Measurements from ENCODE around the gene PLAU.
A peak's percentile ranks its signal among the peaks of the same experiment; 100 is the strongest.
"Not testable (repeated sequence)": the region's sequence is repeated elsewhere in the genome, so short reads cannot be mapped to it uniquely, and the experiment has no call there.

The PLAU gene

DNA sequence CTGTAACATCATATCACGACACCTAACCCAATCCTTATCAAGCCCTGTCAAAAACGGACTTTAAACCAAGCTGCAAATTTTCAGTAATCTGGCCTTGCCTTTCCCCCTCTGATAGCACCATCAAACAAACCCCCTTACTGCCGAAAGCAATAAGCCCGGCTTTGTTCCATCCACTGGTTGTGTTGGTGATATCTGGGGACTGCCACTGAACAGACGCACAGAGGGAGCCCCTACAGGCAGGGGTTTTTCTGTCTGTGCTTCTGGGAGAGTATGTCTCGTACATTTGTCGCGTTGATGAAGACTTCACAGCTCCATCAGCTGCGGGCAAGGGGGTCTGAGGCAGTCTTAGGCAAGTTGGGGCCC, 550 bp upstream of the PLAU start:
- peaks cover 51% of the 10 kb centered on the region for H3K36me3 Mint-ChIP-seq (ENCODE audit: low read depth)
- intact Hi-C loops (cut with micrococcal nuclease): no loop called here
- H3K9me3 Mint-ChIP-seq: no peaks in the 10 kb centered on the region
- H3K4me1 Mint-ChIP-seq (ENCODE audit: low read depth): peaks cover 79% of the 10 kb centered on the region
- H3K27me3 Mint-ChIP-seq: no peaks in the 10 kb centered on the region
- peak overlapping the region; percentile 93 for H3K4me3 Mint-ChIP-seq
- peak overlapping the region; percentile 93 for H3K27ac Mint-ChIP-seq

DNA sequence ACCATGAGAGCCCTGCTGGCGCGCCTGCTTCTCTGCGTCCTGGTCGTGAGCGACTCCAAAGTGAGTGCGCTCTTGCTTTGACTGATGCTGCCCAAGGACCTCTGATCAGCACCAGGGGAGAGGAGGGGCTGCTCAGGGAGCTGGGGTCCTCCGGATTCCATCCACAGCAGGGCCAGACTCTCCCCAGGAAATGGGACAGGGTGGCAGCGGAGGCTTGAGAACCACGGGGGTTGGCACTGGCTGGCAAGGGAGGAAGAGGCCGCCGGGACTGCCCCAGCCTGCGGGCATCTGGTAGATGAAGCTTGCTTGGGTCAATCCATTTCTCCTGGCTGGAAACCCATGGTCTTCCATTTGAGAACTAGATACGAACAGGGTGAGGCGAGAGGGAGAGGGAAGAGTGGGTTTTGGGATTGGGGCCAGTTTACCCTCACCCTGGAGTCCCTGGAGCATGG, 647 bp downstream of the PLAU start:
- Mint-ChIP-seq H3K9me3 (no peaks in the 10 kb centered on the region), H3K27me3 (no peaks in the 10 kb centered on the region), H3K4me1 (ENCODE audit: low read depth) (peaks cover 79% of the 10 kb centered on the region), H3K27ac (peak overlapping the region; percentile 93), H3K36me3 (ENCODE audit: low read depth) (peaks cover 63% of the 10 kb centered on the region), H3K4me3 (peak overlapping the region; percentile 93)
- intact Hi-C loops (cut with micrococcal nuclease): loop anchor here (1.0 kb wide), 1 partner anchor 23 kb away; no protein-coding TSS in a partner anchor

DNA sequence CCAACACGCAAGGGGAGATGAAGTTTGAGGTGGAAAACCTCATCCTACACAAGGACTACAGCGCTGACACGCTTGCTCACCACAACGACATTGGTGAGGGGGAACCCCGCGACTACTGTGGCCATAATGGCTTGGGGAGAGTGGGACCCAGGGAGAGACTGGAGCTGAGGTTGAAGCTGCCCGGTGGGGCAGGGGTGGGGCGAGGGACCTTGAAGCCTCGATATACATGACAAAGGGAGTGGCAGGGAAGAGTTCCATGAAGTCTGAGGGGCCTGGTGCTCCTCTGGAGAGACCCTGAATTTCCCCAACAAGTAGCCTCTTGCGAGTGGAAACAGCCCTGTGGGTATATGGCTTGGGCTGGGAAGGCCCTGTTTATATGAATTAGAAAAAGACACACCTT, 3.1 kb downstream of the PLAU start:
- Mint-ChIP-seq H3K4me1 (ENCODE audit: low read depth) (peaks cover 65% of the 10 kb centered on the region), H3K36me3 (ENCODE audit: low read depth) (peaks cover 81% of the 10 kb centered on the region), H3K4me3 (peak overlapping the region; percentile 93), H3K27me3 (no peaks in the 10 kb centered on the region), H3K27ac (peak overlapping the region; percentile 93), H3K9me3 (peaks cover 14% of the 10 kb centered on the region)
- intact Hi-C loops (cut with micrococcal nuclease): no loop called here

DNA sequence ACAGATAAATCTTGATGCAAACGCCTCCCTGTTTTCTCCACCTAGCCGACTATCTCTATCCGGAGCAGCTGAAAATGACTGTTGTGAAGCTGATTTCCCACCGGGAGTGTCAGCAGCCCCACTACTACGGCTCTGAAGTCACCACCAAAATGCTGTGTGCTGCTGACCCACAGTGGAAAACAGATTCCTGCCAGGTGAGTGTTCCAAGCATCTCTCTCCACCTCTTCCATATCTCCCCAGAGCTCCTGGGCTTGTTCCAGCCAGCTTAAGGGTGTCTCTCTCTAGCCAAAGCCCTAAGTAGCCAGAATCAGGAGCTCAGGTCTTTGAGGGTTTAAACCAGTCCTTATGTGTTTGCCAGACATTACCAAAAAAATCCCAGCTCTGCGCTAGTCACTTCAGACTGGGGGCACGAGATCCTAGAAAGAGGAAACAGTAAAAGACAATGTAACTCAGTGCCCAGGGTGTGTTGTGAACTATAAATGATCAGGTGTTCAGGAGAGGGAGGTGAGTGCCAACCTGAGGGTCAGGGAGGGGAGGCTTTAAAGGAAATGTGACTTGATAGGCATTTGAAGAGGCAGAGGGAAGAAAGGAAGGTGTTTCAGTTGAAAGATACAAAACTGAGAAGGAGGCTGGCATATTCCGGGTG, 4.4 kb downstream of the PLAU start:
- intact Hi-C loops (cut with micrococcal nuclease): no loop called here
- H3K9me3 Mint-ChIP-seq: peaks cover 14% of the 10 kb centered on the region
- H3K27ac Mint-ChIP-seq: peak overlapping the region; percentile 93
- no peaks in the 10 kb centered on the region for H3K27me3 Mint-ChIP-seq
- H3K4me1 Mint-ChIP-seq (ENCODE audit: low read depth): peaks cover 63% of the 10 kb centered on the region
- peak overlapping the region; percentile 93 for H3K4me3 Mint-ChIP-seq
- H3K36me3 Mint-ChIP-seq (ENCODE audit: low read depth): peaks cover 78% of the 10 kb centered on the region

DNA sequence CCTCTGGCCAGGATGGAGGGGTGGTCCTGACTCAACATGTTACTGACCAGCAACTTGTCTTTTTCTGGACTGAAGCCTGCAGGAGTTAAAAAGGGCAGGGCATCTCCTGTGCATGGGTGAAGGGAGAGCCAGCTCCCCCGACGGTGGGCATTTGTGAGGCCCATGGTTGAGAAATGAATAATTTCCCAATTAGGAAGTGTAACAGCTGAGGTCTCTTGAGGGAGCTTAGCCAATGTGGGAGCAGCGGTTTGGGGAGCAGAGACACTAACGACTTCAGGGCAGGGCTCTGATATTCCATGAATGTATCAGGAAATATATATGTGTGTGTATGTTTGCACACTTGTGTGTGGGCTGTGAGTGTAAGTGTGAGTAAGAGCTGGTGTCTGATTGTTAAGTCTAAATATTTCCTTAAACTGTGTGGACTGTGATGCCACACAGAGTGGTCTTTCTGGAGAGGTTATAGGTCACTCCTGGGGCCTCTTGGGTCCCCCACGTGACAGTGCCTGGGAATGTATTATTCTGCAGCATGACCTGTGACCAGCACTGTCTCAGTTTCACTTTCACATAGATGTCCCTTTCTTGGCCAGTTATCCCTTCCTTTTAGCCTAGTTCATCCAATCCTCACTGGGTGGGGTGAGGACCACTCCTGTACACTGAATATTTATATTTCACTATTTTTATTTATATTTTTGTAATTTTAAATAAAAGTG, 6.0 kb downstream of the PLAU start:
- H3K27ac Mint-ChIP-seq: peak overlapping the region; percentile 93
- intact Hi-C loops (cut with micrococcal nuclease): no loop called here
- no peaks in the 10 kb centered on the region for H3K27me3 Mint-ChIP-seq
- peaks cover 65% of the 10 kb centered on the region for H3K36me3 Mint-ChIP-seq (ENCODE audit: low read depth)
- H3K9me3 Mint-ChIP-seq: peaks cover 14% of the 10 kb centered on the region
- peaks cover 60% of the 10 kb centered on the region for H3K4me1 Mint-ChIP-seq (ENCODE audit: low read depth)
- peak overlapping the region; percentile 93 for H3K4me3 Mint-ChIP-seq

DNA sequence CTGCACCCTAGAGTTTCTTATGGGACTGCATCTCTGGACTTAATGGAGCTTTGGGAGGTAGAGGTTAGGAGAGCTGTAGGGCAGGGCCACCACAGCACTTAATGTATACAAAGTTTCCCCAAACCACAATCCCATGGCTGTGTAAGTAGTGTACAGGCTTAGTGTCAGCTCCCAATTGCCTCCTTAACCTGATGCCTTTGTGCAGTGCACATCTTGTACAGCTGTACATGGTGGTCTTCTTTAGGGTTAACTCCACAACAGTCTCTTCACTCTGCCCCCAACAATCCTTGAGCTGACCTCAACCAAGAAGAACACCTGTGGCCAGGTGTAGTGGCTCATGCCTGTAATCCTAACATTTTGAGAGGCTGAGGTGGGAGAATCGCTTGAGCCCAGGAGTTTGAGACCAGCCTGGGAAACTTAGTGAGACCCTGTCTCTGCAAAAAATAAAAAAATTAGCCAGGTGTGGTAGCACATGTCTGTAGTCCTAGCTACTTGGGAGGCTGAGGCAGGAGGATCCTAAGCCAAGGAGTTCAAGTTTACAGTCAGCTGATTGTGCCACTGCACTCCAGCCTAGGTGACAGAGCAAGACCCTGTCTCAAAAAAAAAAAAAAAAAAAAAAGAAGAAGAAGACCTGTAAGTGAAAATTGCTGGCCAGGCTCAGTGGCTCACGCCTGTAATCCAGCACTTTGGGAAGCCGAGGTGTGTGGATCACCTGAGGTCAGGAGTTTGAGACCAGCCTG, 6.8 kb downstream of the PLAU start:
- H3K4me1 Mint-ChIP-seq (ENCODE audit: low read depth): peaks cover 58% of the 10 kb centered on the region
- H3K9me3 Mint-ChIP-seq: peaks cover 14% of the 10 kb centered on the region

DNA sequence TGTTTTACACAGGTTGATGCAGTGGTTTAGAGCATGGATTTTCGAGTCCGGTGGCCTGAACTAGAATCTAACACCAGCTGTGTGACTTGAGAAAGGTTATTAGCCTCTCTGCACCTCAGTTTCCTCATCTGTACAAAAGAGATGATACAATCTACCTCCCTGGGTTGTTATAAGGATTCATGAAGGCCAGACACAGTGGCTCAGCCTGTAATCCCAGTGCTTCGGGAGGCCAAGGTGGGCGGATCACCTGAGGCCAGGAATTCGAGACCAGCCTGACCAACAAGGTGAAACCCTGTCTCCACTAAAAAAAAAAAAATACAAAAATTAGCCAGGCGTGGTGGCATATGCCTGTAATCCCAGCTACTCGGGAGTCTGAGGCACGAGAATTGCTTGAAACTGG, 8.5 kb downstream of the PLAU start:
- H3K27me3 Mint-ChIP-seq; H3K4me3 Mint-ChIP-seq; intact Hi-C loops (cut with micrococcal nuclease): not testable (repeated sequence)
- H3K36me3 Mint-ChIP-seq (ENCODE audit: low read depth): peaks cover 39% of the 10 kb centered on the region
- H3K9me3 Mint-ChIP-seq: peaks cover 14% of the 10 kb centered on the region
- peak overlapping the region; percentile 93 for H3K27ac Mint-ChIP-seq
- H3K4me1 Mint-ChIP-seq (ENCODE audit: low read depth): peaks cover 41% of the 10 kb centered on the region

More for the DNA sequence above, 6.8 kb downstream of the PLAU start:
- intact Hi-C loops (cut with micrococcal nuclease): no loop called here
- H3K27me3 Mint-ChIP-seq: no peaks in the 10 kb centered on the region
- peaks cover 57% of the 10 kb centered on the region for H3K36me3 Mint-ChIP-seq (ENCODE audit: low read depth)
- H3K27ac Mint-ChIP-seq: peak overlapping the region; percentile 93
- H3K4me3 Mint-ChIP-seq: no peak overlapping the region

DNA sequence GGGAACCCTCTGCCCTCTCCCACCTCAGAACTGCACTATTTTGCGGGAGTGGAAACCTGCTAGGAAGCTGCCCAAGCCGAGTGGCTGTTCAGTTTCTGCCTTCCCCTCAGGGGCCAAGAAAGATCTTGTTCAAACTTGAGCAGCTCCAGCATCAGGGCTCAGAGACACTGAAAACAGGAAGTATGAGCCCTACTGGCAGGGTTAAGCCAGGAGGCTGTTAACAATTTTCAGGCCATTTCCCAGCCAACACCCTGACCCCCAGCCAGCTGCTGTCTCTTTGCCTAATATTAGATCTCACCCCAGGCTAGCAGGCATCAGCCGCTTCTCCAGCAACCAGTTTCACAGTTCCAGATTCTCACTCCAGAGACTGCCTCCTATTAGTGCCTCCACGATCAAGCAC, 9.2 kb downstream of the PLAU start:
- intact Hi-C loops (cut with micrococcal nuclease): no loop called here
- Mint-ChIP-seq H3K27ac (peak overlapping the region; percentile 93), H3K27me3 (no peaks in the 10 kb centered on the region), H3K36me3 (ENCODE audit: low read depth) (peaks cover 33% of the 10 kb centered on the region), H3K4me3 (no peak overlapping the region), H3K4me1 (ENCODE audit: low read depth) (peaks cover 35% of the 10 kb centered on the region), H3K9me3 (peaks cover 14% of the 10 kb centered on the region)

DNA sequence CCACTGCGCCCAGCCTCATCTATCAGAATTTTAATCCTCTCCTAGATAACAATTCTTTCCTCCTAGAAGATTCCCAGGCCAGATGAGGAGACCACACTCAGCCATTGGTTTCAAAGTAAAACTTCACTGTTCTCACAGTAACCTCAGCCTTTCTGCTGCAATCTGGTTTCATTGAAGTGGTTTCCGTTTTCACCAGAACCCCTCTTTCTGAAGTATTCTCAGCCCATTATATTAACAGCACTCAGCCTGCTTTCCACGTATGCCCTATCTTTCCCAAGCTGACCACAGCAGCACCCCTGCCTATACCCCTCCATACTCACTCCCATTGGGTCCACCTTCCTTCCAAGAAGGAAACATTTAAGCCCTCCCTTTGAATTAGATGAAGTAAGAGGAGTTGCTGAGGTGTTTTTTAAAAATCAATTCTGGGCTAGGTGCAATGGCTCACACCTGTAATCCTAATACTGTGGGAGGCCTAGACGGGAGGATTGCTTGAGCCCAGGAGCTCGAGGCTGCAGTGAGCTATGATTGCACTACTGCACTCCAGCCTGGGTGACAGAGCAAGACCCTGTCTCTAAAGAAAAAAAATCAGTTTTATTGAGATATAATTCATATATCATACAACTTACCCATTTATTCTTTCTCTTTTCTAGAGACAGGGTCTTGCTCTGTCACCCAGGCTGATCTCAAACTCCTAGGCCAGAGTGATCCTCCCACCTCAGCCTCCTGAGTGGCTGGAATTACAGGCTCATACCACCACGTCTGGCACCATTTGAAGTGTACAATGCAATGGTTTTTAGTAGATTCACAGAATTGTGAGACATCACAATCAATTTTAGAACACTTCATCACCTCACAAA, 11.3 kb downstream of the PLAU start:
- Mint-ChIP-seq H3K4me1 (ENCODE audit: low read depth) (peaks cover 34% of the 10 kb centered on the region), H3K9me3 (peaks cover 14% of the 10 kb centered on the region), H3K4me3 (no peak overlapping the region), H3K27ac (no peak overlapping the region), H3K27me3 (no peaks in the 10 kb centered on the region), H3K36me3 (ENCODE audit: low read depth) (peaks cover 12% of the 10 kb centered on the region)
- intact Hi-C loops (cut with micrococcal nuclease): no loop called here

DNA sequence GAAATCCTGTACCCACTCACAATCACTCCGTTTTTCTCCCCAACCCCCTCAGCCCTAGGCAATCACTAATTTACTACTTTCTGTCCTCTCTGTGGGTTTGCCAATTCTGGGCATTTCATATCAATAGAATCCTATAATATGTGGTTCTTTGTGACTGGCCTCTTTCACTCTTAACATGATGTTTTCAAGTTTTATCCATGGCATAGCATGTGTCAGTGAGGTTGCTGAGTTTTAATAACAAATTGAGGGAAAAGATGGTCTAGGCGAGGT, 11.9 kb downstream of the PLAU start:
- Mint-ChIP-seq H3K9me3 (peaks cover 11% of the 10 kb centered on the region), H3K4me3 (no peak overlapping the region), H3K4me1 (ENCODE audit: low read depth) (peaks cover 37% of the 10 kb centered on the region), H3K36me3 (ENCODE audit: low read depth) (peaks cover 6% of the 10 kb centered on the region), H3K27me3 (no peaks in the 10 kb centered on the region), H3K27ac (no peak overlapping the region)
- intact Hi-C loops (cut with micrococcal nuclease): no loop called here

DNA sequence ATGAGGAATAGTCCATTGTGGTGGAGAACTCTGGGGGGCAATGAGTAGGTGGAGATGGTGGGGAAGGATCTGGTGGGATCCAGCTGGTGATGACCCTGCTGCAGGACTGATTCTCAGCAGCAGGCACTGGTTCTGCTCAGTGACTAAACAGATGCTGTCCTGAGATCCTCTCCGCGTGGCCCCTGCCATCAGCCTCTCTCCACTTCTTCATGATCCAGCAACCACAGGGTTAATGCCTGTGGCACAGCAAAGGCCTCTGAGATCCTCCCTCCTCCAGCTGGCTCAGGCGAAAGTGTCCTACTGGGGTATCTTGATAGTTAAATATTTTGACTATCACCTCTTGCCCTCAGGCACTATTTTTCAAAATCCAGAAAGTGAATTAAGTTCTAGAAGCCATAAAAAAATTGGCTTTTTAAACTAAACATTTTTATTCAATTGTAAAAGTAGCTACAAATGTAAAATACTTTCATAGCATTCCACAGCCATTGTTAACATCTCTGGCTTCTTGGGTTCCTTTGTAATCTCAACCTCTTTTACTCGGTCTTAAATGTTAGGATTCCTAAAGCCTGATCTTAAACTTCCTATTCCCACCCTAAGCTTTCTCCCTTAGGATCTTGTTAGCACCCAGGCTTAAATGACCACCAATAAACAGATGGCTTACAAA, 13.1 kb downstream of the PLAU start:
- Mint-ChIP-seq H3K9me3 (no peaks in the 10 kb centered on the region), H3K27me3 (no peaks in the 10 kb centered on the region), H3K4me3 (no peak overlapping the region), H3K27ac (peak overlapping the region; percentile 16), H3K4me1 (ENCODE audit: low read depth) (peaks cover 41% of the 10 kb centered on the region), H3K36me3 (ENCODE audit: low read depth) (no peaks in the 10 kb centered on the region)
- intact Hi-C loops (cut with micrococcal nuclease): no loop called here

DNA sequence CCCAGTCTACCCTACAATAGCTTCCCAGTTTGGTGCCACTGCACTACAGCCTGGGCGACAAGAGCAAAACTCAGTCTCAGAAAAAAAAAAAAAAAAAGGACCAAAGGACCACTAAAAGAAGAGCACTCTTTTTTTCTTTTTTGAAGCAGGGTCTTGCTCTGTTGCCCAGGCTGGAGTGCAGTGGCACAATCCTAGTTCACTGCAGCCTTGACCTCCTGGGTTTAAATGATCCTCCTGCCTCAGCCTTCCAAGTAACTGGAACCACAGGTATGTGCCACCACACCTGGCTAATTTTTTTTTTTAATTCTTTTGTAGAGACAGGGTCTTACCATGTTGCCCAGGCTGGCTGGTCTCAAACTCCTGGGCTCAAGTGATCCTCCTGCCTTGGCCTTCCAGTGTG, 14.0 kb downstream of the PLAU start:
- H3K9me3 Mint-ChIP-seq: no peaks in the 10 kb centered on the region
- H3K4me3 Mint-ChIP-seq: no peak overlapping the region
- H3K36me3 Mint-ChIP-seq (ENCODE audit: low read depth): no peaks in the 10 kb centered on the region
- peak overlapping the region; percentile 75 for H3K27ac Mint-ChIP-seq
- no peaks in the 10 kb centered on the region for H3K27me3 Mint-ChIP-seq
- H3K4me1 Mint-ChIP-seq (ENCODE audit: low read depth): peaks cover 44% of the 10 kb centered on the region
- intact Hi-C loops (cut with micrococcal nuclease): no loop called here

DNA sequence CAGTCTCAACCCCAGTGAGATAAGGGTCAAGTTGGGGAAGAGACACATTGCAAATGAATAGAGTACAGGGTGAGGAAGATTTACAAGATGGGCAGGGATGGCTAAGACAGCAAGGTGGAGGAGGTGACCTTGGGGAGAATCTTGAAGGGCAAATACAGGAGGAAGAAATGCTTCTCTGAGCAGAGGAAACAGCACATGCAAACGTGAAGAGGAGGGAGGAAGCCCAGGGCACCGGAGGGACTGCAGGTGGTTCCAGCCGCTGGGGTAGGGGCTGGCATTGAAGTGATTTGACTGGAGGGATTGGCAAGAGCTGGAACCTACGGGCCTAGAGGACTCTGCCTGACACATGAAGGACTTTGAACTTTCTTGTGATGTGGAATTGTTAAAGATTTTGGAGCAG, 14.6 kb downstream of the PLAU start:
- no peak overlapping the region for H3K4me3 Mint-ChIP-seq
- H3K9me3 Mint-ChIP-seq: no peaks in the 10 kb centered on the region
- no peaks in the 10 kb centered on the region for H3K36me3 Mint-ChIP-seq (ENCODE audit: low read depth)
- peak overlapping the region; percentile 75 for H3K27ac Mint-ChIP-seq
- peaks cover 44% of the 10 kb centered on the region for H3K4me1 Mint-ChIP-seq (ENCODE audit: low read depth)
- intact Hi-C loops (cut with micrococcal nuclease): no loop called here
- no peaks in the 10 kb centered on the region for H3K27me3 Mint-ChIP-seq
